Astrocyte of the cerebellum (primary cell): ENCODE data around the gene SLIT3.

Experiments
- DNase-seq: peaks from one replicate; pipeline ENCODE4 v3.0.0-alpha.2; 2011; ENCODE audit warnings: low read depth
- H3K4me3 ChIP-seq: 2 replicates; pipeline ENCODE4 v1.5.1; 2011; ENCODE audit warnings: mild to moderate bottlenecking, low read depth, low read length, moderate library complexity
- CTCF ChIP-seq: IDR thresholded peaks from 2 replicates; pipeline ENCODE4 v1.5.1; 2012; ENCODE audit warnings: low read length, low read depth, moderate library complexity, mild to moderate bottlenecking; ENCODE audit errors: missing control alignments
- in situ Hi-C: cut with HindIII; loops from 2 replicates; pipeline ENCODE4 v1.10.0; 2017; ENCODE audit warnings: low sequenced_read_pairs

SLIT3 gene

GRCh38 chr5:168858371-168858770 lies 442.6 kb downstream of the SLIT3 start:
- DNase-seq: no peak
- in situ Hi-C loops: no loop called here
- no peak overlapping the region for H3K4me3 ChIP-seq
- TF ChIP-seq CTCF: no peak

- in situ Hi-C loops: no loop called here
- DNase-seq: no peak
- H3K4me3 ChIP-seq: no peak overlapping the region
- no peak for TF ChIP-seq CTCF
Observed at GRCh38 chr5:168853972-168854371, 447.0 kb downstream of the SLIT3 start.

- H3K4me3 ChIP-seq: no peak overlapping the region
- TF ChIP-seq CTCF: no peak
- no peak for DNase-seq
- in situ Hi-C loops: no loop called here
Observed at GRCh38 chr5:168852329-168852728, 448.6 kb downstream of the SLIT3 start.

GRCh38 chr5:168851902-168852321 lies 449.0 kb downstream of the SLIT3 start:
- no peak for TF ChIP-seq CTCF
- in situ Hi-C loops: no loop called here
- DNase-seq: peak; percentile 64

GRCh38 chr5:168850683-168851082 lies 450.3 kb downstream of the SLIT3 start:
- in situ Hi-C loops: no loop called here
- no peak overlapping the region for H3K4me3 ChIP-seq
- TF ChIP-seq CTCF: no peak

More at GRCh38 chr5:168851902-168852321, 449.0 kb downstream of the SLIT3 start:
- no peak overlapping the region for H3K4me3 ChIP-seq

GRCh38 chr5:168848569-168848968 lies 452.4 kb downstream of the SLIT3 start:
- TF ChIP-seq CTCF: no peak
- no peak overlapping the region for H3K4me3 ChIP-seq
- DNase-seq: no peak
- in situ Hi-C loops: no loop called here

More at GRCh38 chr5:168850683-168851082, 450.3 kb downstream of the SLIT3 start:
- no peak for DNase-seq
